HepG2 (cell line): ENCODE measurements around the gene TMC4. TPM values are rescaled to one million over a fixed set of nuclear protein-coding genes. Genes with fewer than 3 reads are reported as not detected.
A peak's percentile ranks its signal among the peaks of the same experiment; 100 is the strongest.

Experiments used
- CHD2 ChIP-seq: IDR thresholded peaks from 2 replicates; pipeline ENCODE4 v1.6.1; 2011; ENCODE audit warnings: low read depth, low read length, improper control_type of control experiment
- DNMT1 ChIP-seq: sonication (generic); formaldehyde crosslinking; IDR thresholded peaks from 2 replicates; pipeline ENCODE4 v1.5.1; 2020; ENCODE audit warnings: mild to moderate bottlenecking, missing genetic modification reagents
- HDAC1 ChIP-seq: sonication (generic); formaldehyde crosslinking; IDR thresholded peaks from 2 replicates; pipeline ENCODE4 v1.5.1; 2020; ENCODE audit warnings: mild to moderate bottlenecking, missing genetic modification reagents
- KDM3A ChIP-seq: IDR thresholded peaks from 2 replicates; pipeline ENCODE4 v1.6.1; 2018; ENCODE audit warnings: low read depth, missing compliant biosample characterization
- MTA1 ChIP-seq: sonication (generic); formaldehyde crosslinking; IDR thresholded peaks from 2 replicates; pipeline ENCODE4 v1.4.0; 2020; ENCODE audit warnings: missing genetic modification reagents, mild to moderate bottlenecking, borderline replicate concordance
- PITX1 ChIP-seq: sonication (generic); formaldehyde crosslinking; IDR thresholded peaks from 2 replicates; pipeline ENCODE4 v1.5.1; 2020; ENCODE audit warnings: mild to moderate bottlenecking, missing genetic modification reagents
- POLR2G ChIP-seq: fragments of 200-400 bp; formaldehyde crosslinking; IDR thresholded peaks from 2 replicates; pipeline ENCODE4 v1.6.1; 2018; ENCODE audit warnings: mild to moderate bottlenecking, low read depth, low read length, moderate library complexity
- REPIN1 ChIP-seq: sonication (generic); formaldehyde crosslinking; IDR thresholded peaks from 2 replicates; pipeline ENCODE4 v1.8.0; 2022; ENCODE audit warnings: missing genetic modification reagents, low read depth, mild to moderate bottlenecking, borderline replicate concordance
- SALL2 ChIP-seq: sonication (generic); formaldehyde crosslinking; IDR thresholded peaks from 2 replicates; pipeline ENCODE4 v1.8.1; 2023; ENCODE audit warnings: mild to moderate bottlenecking, missing genetic modification reagents, inconsistent platforms
- SIN3A ChIP-seq: IDR thresholded peaks from 2 replicates; pipeline ENCODE4 v1.6.1; 2011; ENCODE audit warnings: low read depth, mild to moderate bottlenecking, control low read depth, low read length, borderline replicate concordance
- SP2 ChIP-seq: sonication (generic); formaldehyde crosslinking; IDR thresholded peaks from 2 replicates; pipeline ENCODE4 v1.5.1; 2020; ENCODE audit warnings: mild to moderate bottlenecking, missing genetic modification reagents
- TFDP1 ChIP-seq: IDR thresholded peaks from 2 replicates; pipeline ENCODE4 v1.6.1; 2016; ENCODE audit warnings: missing compliant biosample characterization, missing genetic modification reagents, borderline replicate concordance
- ZC3H4 ChIP-seq: sonication (generic); formaldehyde crosslinking; IDR thresholded peaks from 2 replicates; pipeline ENCODE4 v1.4.0; 2020; ENCODE audit warnings: missing genetic modification reagents, borderline replicate concordance
- ZFP36 ChIP-seq: fragments of 150-350 bp; IDR thresholded peaks from 2 replicates; pipeline ENCODE4 v1.6.1; 2018; ENCODE audit warnings: borderline replicate concordance, low read length, low read depth; ENCODE audit not compliant: partially characterized antibody
- ZNF3 ChIP-seq: IDR thresholded peaks from 2 replicates; pipeline ENCODE4 v1.7.0; 2017; ENCODE audit warnings: inconsistent platforms
- ZNF496 ChIP-seq: sonication (generic); formaldehyde crosslinking; IDR thresholded peaks from 2 replicates; pipeline ENCODE4 v1.8.1; 2023; ENCODE audit warnings: mild to moderate bottlenecking, moderate library complexity, missing genetic modification reagents; ENCODE audit not compliant: insufficient replicate concordance
- ZNF570 ChIP-seq: sonication (generic); formaldehyde crosslinking; IDR thresholded peaks from 2 replicates; pipeline ENCODE4 v1.4.0; 2020; ENCODE audit warnings: mild to moderate bottlenecking, missing genetic modification reagents, borderline replicate concordance
- ZNF775 ChIP-seq: sonication (generic); formaldehyde crosslinking; IDR thresholded peaks from 2 replicates; pipeline ENCODE4 v1.4.0; 2020; ENCODE audit warnings: missing genetic modification reagents, mild to moderate bottlenecking, moderate library complexity, borderline replicate concordance
- ZNF780A ChIP-seq: sonication (generic); formaldehyde crosslinking; IDR thresholded peaks from 2 replicates; pipeline ENCODE4 v1.8.0; 2022; ENCODE audit warnings: mild to moderate bottlenecking, missing genetic modification reagents, moderate library complexity
- polyA plus RNA-seq, 8 experiments: library from polyadenylated mRNA; depleted of rRNA in 3 of 8; stranded (reverse) in 7 of 8; unstranded in 1 of 8; fragments of >200 nt; fragmentation: Illumina TruSeq in 4 of 8; extraction: Trizol in 4 of 8; gene quantifications; 2 replicates each; pipeline versions ENCODE4 v1.2.1 to v1.2.3, GENCODE V29; 2011 to 2016; ENCODE audit warnings: low read depth in 4 of 8, missing spikeins in 1 of 8, mixed read lengths in 1 of 8; ENCODE audit not compliant: insufficient read depth in 1 of 8
- total RNA-seq, 5 experiments: library from RNA; depleted of rRNA; stranded (reverse); fragments of >200 nt; fragmentation: Illumina TruSeq; extraction: Trizol; gene quantifications; 2 replicates each; pipeline ENCODE4 v1.2.3, GENCODE V29; 2016; ENCODE audit warnings: low read depth in 1 of 5
- TF ChIP-seq, protein P1 (sequence below): IDR thresholded peaks from 2 replicates; pipeline ENCODE4 v1.6.1; 2016; ENCODE audit warnings: low read depth, control low read depth
- TF ChIP-seq, protein P2 (sequence below): sonication (generic); formaldehyde crosslinking; IDR thresholded peaks from 2 replicates; pipeline ENCODE4 v1.4.0; 2020; ENCODE audit warnings: mild to moderate bottlenecking, missing genetic modification reagents
- TF ChIP-seq, protein P3 (sequence below): sonication (generic); formaldehyde crosslinking; IDR thresholded peaks from 2 replicates; pipeline ENCODE4 v1.8.0; 2022; ENCODE audit warnings: missing genetic modification reagents, mild to moderate bottlenecking, borderline replicate concordance

Gene TMC4
- total and polyA plus RNA-seq, 2 of the 13 experiments (the other 11 are each of a cell fraction or from before 2014, with no cell fraction given) = 0.13 to 0.24 TPM

GRCh38 chr19:54209811-54210494 is 37.0 kb upstream of the TMC4 start (continued):
- TF ChIP-seq MTA1 (CRISPR knock-in tag) (0 out of 2 replicates have a peak, but pooled peaks have one; percentile 3), SIN3A (peak; percentile 68; the same call in 1 of the 2 replicates), DNMT1 (CRISPR knock-in tag) (no peak), KDM3A (CRISPR knock-in tag) (0 out of 2 replicates have a peak, but pooled peaks have one; percentile 28), ZNF570 (CRISPR knock-in tag) (no peak), PITX1 (CRISPR knock-in tag) (peak; percentile 74; the same call in 1 of the 2 replicates), TFDP1 (no peak), ZNF780A (CRISPR knock-in tag) (peak; percentile 55), ZNF775 (CRISPR knock-in tag) (no peak), HDAC1 (CRISPR knock-in tag) (peak; percentile 62; the same call in 1 of the 2 replicates), ZFP36 (no peak), CHD2 (no peak), SP2 (no peak), SALL2 (0 out of 2 replicates have a peak, but pooled peaks have one; percentile 56), REPIN1 (no peak), POLR2G (0 out of 2 replicates have a peak, but pooled peaks have one; percentile 11), ZNF3 (CRISPR knock-in tag) (no peak), ZNF496 (no peak), ZC3H4 (CRISPR knock-in tag) (no peak)
- TF ChIP-seq, protein P1, sequence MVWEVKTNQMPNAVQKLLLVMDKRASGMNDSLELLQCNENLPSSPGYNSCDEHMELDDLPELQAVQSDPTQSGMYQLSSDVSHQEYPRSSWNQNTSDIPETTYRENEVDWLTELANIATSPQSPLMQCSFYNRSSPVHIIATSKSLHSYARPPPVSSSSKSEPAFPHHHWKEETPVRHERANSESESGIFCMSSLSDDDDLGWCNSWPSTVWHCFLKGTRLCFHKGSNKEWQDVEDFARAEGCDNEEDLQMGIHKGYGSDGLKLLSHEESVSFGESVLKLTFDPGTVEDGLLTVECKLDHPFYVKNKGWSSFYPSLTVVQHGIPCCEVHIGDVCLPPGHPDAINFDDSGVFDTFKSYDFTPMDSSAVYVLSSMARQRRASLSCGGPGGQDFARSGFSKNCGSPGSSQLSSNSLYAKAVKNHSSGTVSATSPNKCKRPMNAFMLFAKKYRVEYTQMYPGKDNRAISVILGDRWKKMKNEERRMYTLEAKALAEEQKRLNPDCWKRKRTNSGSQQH (CRISPR knock-in tag) = 0 out of 2 replicates have a peak, but pooled peaks have one; percentile 50
- TF ChIP-seq, protein P2, sequence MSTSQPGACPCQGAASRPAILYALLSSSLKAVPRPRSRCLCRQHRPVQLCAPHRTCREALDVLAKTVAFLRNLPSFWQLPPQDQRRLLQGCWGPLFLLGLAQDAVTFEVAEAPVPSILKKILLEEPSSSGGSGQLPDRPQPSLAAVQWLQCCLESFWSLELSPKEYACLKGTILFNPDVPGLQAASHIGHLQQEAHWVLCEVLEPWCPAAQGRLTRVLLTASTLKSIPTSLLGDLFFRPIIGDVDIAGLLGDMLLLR (CRISPR knock-in tag) = no peak
- TF ChIP-seq, protein P3, sequence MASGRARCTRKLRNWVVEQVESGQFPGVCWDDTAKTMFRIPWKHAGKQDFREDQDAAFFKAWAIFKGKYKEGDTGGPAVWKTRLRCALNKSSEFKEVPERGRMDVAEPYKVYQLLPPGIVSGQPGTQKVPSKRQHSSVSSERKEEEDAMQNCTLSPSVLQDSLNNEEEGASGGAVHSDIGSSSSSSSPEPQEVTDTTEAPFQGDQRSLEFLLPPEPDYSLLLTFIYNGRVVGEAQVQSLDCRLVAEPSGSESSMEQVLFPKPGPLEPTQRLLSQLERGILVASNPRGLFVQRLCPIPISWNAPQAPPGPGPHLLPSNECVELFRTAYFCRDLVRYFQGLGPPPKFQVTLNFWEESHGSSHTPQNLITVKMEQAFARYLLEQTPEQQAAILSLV (CRISPR knock-in tag) = 0 out of 2 replicates have a peak, but pooled peaks have one; percentile 16
